Measurements from ENCODE around the gene TMEM135.
A peak's percentile ranks its signal among the peaks of the same experiment; 100 is the strongest.

TMEM135 gene

DNA sequence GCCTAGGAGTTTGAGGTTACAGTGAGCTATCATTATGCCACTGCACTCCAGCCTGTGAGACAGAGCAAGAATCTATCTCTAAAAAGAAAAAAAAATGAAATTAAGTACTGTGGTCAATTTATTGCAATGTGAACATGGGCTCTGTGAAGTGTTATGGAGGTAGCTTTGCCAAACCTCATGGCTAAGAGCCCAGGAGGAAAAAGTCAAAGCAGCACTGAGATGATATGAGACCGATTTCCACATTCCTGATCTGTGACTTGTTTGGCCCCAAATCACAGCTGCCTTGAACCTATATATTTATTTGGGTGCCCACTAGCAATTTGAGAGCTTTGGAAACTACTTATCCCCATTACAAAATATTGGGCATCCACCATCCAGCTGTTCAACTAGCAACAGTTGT, 29.8 kb upstream of the TMEM135 start:
- H3K4me3 ChIP-seq (ENCODE audit: low read length), result no peak overlapping the region
- TF ChIP-seq, protein P1, sequence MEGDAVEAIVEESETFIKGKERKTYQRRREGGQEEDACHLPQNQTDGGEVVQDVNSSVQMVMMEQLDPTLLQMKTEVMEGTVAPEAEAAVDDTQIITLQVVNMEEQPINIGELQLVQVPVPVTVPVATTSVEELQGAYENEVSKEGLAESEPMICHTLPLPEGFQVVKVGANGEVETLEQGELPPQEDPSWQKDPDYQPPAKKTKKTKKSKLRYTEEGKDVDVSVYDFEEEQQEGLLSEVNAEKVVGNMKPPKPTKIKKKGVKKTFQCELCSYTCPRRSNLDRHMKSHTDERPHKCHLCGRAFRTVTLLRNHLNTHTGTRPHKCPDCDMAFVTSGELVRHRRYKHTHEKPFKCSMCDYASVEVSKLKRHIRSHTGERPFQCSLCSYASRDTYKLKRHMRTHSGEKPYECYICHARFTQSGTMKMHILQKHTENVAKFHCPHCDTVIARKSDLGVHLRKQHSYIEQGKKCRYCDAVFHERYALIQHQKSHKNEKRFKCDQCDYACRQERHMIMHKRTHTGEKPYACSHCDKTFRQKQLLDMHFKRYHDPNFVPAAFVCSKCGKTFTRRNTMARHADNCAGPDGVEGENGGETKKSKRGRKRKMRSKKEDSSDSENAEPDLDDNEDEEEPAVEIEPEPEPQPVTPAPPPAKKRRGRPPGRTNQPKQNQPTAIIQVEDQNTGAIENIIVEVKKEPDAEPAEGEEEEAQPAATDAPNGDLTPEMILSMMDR (conservative IDR thresholded peaks at IDR 0.05; ENCODE audit: low read length), result no peak
- peak; percentile 73 for DNase-seq (ENCODE audit: low read depth)

DNA sequence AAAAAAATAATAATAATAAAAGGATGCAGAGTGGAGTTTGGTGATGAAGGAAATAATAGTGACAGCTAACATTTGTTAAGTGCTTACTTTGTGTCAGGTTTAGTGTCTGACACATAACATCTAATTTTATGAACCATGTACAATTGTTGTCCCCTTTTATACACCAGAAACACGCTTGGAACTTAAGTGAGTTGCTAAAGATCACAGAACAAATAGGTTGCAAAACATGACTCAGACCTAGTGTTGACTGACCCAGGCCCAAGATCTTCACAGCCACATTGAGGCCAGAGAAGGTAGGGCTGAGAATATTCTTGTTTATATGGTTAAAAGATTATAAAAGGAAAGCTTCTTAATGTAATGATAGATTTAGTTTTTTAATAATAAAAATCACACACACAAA, 25.6 kb upstream of the TMEM135 start:
- no peak overlapping the region for H3K4me3 ChIP-seq (ENCODE audit: low read length)
- DNase-seq (ENCODE audit: low read depth), result no peak
- TF ChIP-seq, protein P1 (conservative IDR thresholded peaks at IDR 0.05; ENCODE audit: low read length), result no peak

DNA sequence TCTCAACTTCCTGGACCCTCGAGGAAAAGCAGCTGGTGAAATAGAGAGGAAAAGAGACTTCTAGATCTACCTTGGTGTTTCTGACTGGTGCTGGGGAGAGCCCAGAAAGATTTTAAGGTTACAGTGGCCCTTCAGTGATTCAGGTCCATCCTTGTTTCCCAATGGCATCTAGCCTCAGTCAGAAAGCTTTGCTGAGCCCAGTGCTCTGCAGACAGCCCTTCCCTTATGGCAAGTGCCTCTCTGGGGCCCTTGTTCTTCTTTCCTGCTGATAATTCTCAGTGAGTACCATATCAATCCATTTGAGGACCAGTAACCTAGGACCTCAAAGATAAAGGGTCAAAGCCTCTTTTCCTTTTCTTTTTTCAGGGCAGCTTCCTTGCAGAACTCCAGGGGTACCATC, 25.1 kb upstream of the TMEM135 start:
- H3K4me3 ChIP-seq (ENCODE audit: low read length), result no peak overlapping the region
- TF ChIP-seq, protein P1 (conservative IDR thresholded peaks at IDR 0.05; ENCODE audit: low read length), result no peak
- DNase-seq (ENCODE audit: low read depth), result no peak

DNA sequence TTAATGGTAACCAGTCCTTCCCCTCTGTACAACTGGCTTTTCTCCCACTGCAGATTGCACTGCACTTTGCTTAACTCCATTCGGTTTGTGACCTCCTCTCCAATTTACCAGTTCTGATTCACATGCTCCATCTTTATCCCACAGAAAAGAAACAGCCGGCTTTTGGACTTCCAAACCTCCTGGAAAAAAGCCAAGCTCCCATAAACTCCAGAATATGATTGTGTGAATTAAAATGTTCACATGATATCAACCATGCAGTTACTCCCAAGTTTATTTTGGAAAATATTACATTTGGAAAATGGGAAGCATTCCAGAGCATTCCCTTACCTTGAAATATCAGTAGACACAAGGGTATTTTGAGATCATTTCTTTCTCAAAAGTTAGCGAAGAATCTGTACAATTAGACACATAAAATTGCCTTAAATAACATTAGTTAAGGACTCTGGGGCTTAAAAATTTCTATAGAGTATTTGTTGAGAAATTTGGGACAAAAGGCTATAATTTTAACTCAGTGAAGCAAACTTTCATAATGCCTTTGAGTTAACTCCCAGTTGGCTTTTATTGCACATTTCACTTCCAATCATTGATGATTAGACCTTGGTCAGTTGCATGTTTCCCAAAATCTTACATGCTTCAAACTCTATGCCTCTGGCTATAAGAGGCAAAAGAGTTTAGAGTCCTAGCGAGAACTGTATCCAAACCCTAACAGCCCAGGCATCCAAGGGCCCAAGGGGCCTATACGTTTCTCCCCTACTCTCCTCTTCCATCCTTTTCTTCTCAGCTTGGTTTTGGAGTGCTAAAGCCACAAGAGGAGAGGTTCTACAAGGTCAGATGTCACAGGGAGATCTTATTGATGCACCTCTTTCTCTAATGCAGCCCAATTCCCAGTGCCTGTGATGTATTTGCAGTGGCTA, 23.6 kb upstream of the TMEM135 start:
- TF ChIP-seq, protein P1 (conservative IDR thresholded peaks at IDR 0.05; ENCODE audit: low read length), result no peak
- DNase-seq (ENCODE audit: low read depth), result no peak
- H3K4me3 ChIP-seq (ENCODE audit: low read length), result no peak overlapping the region

DNA sequence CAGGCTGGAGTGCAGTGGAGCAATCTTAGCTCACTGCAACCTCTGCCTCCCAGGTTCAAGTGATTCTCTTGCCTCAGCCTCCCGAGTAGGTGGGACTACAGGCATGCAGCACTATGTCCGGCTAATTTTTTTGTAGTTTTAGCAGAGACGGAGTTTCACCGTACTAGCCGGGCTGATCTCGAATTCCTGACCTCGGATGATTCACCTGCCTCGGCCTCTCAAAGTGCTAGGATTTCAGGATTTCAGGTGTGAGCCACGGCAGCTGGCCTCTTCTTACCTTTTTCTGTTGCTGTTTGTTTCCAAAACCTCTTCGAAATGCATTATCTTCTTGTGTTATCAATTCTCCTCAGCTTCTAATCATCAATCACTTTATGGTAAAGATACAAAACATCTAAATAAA, 22.1 kb upstream of the TMEM135 start:
- DNase-seq (ENCODE audit: low read depth), result no peak
- TF ChIP-seq, protein P1 (conservative IDR thresholded peaks at IDR 0.05; ENCODE audit: low read length), result no peak
- H3K4me3 ChIP-seq (ENCODE audit: low read length), result no peak overlapping the region

DNA sequence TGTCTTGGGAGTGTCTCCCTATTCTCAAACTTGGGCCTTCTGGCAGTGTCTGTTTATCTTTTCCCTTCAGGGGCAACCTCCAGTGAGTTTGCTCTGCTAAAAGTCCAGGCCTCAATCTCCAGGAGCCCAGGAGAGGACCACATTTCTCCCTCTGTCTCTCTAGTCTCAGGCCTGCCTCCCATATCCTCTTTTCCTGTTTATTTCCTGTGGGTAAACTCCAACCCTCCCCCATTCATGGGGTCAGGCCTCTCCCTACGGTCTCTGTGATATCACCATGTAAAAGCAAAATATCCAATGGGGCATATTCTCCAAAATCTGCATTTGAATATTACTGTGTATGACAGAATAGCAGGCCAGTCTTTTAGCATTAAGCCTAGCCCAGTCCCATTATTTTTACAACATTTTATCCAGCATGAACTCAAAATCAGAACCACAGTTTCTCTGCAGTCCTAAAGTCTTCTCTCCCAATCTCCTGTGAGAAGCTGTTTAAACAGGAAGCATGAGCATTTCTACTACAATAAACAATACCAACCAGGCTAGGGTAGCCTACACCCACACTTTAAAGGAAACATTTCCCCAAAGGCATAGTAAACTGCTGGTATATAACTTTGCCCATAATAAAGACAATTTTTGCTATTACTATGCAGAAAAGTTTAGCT, 18.0 kb upstream of the TMEM135 start:
- H3K4me3 ChIP-seq (ENCODE audit: low read length), result no peak overlapping the region
- no peak for DNase-seq (ENCODE audit: low read depth)
- TF ChIP-seq, protein P1 (conservative IDR thresholded peaks at IDR 0.05; ENCODE audit: low read length), result no peak

DNA sequence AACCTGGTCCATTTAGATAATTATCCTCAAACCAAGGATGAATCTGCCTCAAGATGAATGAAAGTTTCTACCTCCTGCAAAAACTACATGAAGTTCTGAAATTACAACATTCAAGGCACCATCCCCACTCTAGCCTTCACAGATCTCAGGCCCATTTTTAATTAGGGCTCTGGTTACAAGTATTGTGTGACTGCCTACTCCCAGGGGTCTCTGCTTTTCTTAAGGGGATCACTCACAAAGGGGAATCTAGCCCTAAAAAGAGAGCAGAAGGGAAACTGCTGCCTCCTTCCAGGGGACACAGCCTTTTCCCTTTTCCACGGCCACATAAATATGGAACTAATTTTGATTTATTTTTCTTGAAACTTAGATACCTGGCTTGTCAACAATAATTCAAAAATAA, 17.4 kb upstream of the TMEM135 start:
- DNase-seq (ENCODE audit: low read depth), result no peak
- no peak overlapping the region for H3K4me3 ChIP-seq (ENCODE audit: low read length)
- TF ChIP-seq, protein P1 (conservative IDR thresholded peaks at IDR 0.05; ENCODE audit: low read length), result no peak

Data from AG10803 (cell line).